ENCODE measurements around the gene HOXA3. TPM values are rescaled to one million over a fixed set of nuclear protein-coding genes. Genes with fewer than 3 reads are reported as not detected.

The HOXA3 gene
- total and polyA plus RNA-seq, 2 of the 13 experiments (the other 11 are each of a cell fraction or from before 2014, with no cell fraction given), result 2.9 to 4.6 TPM

- BruUV-seq (replicated peaks), result no TSS peak
- H3K36me3 ChIP-seq (replicated peaks in 1 of 2; ENCODE audit: control insufficient read depth in 1 of 2, insufficient read depth in 2 of 2, low read length in 2 of 2), result no peaks in the 10 kb centered on the region
- ChIA-PET CTCF (ENCODE audit: low intra/inter-chr PET ratio, low total read pairs) (no interaction called here), POLR2A (interaction anchor here (0.6 kb wide), 1 partner anchor 34 kb away, joined by 3 read pairs; no protein-coding TSS in a partner anchor)
- no peak overlapping the region for H3K9ac ChIP-seq (ENCODE audit: insufficient read depth, low read depth, low read length)
- H2AFZ ChIP-seq (ENCODE audit: low read length), result no peak overlapping the region
- H3K27me3 ChIP-seq (ENCODE audit: control insufficient read depth in 1 of 2, insufficient read depth in 2 of 2, low read length in 2 of 2), result peaks cover 6 to 50% of the 10 kb centered on the region in 2 experiments
- TF ChIP-seq CEBPB (IDR thresholded peaks at IDR 0.05; ENCODE audit: borderline replicate concordance, low read depth, low read length), result no peak
- no peak for TF ChIP-seq TEAD2 (CRISPR knock-in tag; IDR thresholded peaks at IDR 0.05)
- TF ChIP-seq SMYD3 (CRISPR knock-in tag; IDR thresholded peaks at IDR 0.05), result no peak
- no peak for TF ChIP-seq SNRNP70 (IDR thresholded peaks at IDR 0.05; ENCODE audit: low read depth, low read length)
- no peak for TF ChIP-seq HINFP (CRISPR knock-in tag; IDR thresholded peaks at IDR 0.05; ENCODE audit: low read depth)
- no peak for TF ChIP-seq SRSF4 (IDR thresholded peaks at IDR 0.05; ENCODE audit: low read depth, low read length, poor library complexity, severe bottlenecking)
- no peak overlapping the region; a peak in 1 of 6 replicates for H3K4me3 ChIP-seq (replicated peaks in 1 of 3; ENCODE audit: insufficient read depth in 1 of 3, low read depth in 2 of 3, low read length in 3 of 3)
- no peak overlapping the region for H3K4me2 ChIP-seq (ENCODE audit: low read depth, low read length)
- WGBS (ENCODE audit: low lambda C conversion rate), result 80% methylated on average over 20 of the region's 30 CpGs
- no peak for FAIRE-seq
- peaks cover 22% of the 10 kb centered on the region for H3K4me1 ChIP-seq (ENCODE audit: insufficient read depth, low read length)
- no peak overlapping the region for H3K27ac ChIP-seq (ENCODE audit: extremely low read length, insufficient read depth, low read length)
- in situ Hi-C loops (cut with HindIII; ENCODE audit: extremely low pct_ligation_motif_present, low pct_unique_long_range_greater_than_20kb), result loop anchor here (5.0 to 25.0 kb wide), 2 partner anchors 790 to 1070 kb away; no protein-coding TSS in a partner anchor
- H4K20me1 ChIP-seq (ENCODE audit: insufficient read depth, low read length), result no peaks in the 10 kb centered on the region
- DNase-seq (ENCODE audit: low spot score), result no peak
- no peak for ATAC-seq
- intact Hi-C loops (cut with micrococcal nuclease; ENCODE audit: unreplicated experiment), result no loop called here
- H3K9me3 ChIP-seq (ENCODE audit: low read length), result no peaks in the 10 kb centered on the region
- H3K79me2 ChIP-seq (ENCODE audit: insufficient read depth, low read length), result no peaks in the 10 kb centered on the region
These were observed 4.7 kb upstream of the HOXA3 start for GRCh38 chr7:27156916-27157701.

Measured in HepG2 (cell line).